22Rv1 (cell line): ENCODE results near the gene GDPD1.

Source experiments
- ZFX ChIP-seq: fragments of 450-650 bp; IDR thresholded peaks from 2 replicates; pipeline ENCODE4 v1.6.1; 2017; ENCODE audit warnings: antibody characterized with exemption, borderline replicate concordance
- TF ChIP-seq, protein P1 (sequence below): fragments of 450-650 bp; IDR thresholded peaks from 2 replicates; pipeline ENCODE4 v1.5.1; 2017; ENCODE audit warnings: mild to moderate bottlenecking

DNA sequence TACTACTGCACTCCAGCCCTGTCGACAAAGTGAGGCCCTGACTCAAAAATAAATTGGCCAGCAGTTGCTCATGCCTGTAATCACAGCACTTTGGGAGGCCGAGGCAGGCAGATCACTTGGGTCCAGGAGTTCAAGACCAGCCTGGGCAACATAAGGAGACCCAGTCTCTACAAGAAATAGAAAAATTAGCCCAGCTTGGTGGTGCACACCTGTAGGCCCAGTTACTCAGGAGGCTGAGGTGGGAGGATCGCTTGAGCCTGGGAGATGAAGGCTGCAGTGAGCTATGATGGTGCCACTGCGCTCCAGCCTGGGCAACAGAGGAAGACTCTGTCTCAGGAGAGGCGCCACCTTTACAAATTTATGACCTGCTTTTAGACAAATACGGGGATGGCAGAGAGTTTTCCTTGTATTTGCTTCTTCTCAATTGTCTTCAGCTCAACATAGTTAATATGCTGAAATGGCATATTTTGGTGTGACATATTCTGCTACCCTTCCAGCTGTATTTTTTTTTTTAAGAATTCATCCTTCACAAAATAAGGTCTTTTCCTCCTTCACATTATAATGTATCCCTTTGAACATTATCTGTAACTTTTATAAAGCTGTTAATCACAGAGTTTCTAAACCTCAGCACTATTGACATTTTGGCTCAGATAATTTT, 90.1 kb downstream of the GDPD1 start:
- TF ChIP-seq, protein P1, sequence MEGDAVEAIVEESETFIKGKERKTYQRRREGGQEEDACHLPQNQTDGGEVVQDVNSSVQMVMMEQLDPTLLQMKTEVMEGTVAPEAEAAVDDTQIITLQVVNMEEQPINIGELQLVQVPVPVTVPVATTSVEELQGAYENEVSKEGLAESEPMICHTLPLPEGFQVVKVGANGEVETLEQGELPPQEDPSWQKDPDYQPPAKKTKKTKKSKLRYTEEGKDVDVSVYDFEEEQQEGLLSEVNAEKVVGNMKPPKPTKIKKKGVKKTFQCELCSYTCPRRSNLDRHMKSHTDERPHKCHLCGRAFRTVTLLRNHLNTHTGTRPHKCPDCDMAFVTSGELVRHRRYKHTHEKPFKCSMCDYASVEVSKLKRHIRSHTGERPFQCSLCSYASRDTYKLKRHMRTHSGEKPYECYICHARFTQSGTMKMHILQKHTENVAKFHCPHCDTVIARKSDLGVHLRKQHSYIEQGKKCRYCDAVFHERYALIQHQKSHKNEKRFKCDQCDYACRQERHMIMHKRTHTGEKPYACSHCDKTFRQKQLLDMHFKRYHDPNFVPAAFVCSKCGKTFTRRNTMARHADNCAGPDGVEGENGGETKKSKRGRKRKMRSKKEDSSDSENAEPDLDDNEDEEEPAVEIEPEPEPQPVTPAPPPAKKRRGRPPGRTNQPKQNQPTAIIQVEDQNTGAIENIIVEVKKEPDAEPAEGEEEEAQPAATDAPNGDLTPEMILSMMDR, result no peak
- no peak for TF ChIP-seq ZFX
